GM19351 (cell line): ENCODE measurements around the gene KRT14.
"Not testable (repeated sequence)": the region's sequence is repeated elsewhere in the genome, so short reads cannot be mapped to it uniquely, and the experiment has no call there.

Experiments
- ATAC-seq: cut with Tn5 transposase; IDR thresholded peaks from one replicate; pipeline ENCODE4 v1.9.1; 2021; ENCODE audit warnings: mild to moderate bottlenecking, moderate library complexity; ENCODE audit not compliant: unreplicated experiment

Gene KRT14

DNA sequence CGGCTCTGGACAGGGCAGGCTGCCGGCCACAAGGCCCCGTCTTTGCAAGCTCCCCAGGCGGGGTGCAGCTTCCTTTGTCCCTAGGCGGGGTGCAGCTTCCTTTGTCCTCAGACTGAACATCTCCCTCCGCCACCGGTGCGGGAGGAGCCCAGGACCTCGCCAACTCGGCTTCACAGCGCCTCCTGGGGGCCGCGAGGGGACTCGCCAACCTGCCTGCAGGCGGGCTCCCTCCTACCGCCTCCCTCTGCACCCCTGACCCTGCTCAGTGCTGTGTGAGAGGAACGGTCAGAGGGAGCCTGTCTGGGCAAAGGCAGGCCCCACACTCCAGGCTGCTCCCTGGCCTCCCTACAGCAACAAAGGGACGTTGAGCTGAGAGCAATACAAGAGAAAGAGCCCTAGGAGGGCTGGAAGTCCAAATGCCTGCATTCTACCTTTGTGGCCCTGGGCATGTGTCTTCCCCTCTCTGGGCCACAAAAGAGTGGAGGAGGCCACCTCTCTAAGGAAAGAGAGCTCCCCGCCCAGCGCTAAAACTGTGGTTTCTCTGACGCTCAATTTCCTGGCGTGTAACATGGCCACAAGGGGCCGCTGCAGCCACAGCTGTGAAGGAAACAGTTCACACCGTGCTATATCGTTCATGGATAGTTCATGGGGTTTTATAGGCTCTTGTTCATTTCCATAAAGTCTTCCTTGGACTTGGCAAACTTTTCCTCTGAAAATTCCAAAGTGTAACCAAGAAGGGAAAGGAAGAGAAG is 37.7 kb downstream of the KRT14 start:
- ATAC-seq: peak; percentile 43

DNA sequence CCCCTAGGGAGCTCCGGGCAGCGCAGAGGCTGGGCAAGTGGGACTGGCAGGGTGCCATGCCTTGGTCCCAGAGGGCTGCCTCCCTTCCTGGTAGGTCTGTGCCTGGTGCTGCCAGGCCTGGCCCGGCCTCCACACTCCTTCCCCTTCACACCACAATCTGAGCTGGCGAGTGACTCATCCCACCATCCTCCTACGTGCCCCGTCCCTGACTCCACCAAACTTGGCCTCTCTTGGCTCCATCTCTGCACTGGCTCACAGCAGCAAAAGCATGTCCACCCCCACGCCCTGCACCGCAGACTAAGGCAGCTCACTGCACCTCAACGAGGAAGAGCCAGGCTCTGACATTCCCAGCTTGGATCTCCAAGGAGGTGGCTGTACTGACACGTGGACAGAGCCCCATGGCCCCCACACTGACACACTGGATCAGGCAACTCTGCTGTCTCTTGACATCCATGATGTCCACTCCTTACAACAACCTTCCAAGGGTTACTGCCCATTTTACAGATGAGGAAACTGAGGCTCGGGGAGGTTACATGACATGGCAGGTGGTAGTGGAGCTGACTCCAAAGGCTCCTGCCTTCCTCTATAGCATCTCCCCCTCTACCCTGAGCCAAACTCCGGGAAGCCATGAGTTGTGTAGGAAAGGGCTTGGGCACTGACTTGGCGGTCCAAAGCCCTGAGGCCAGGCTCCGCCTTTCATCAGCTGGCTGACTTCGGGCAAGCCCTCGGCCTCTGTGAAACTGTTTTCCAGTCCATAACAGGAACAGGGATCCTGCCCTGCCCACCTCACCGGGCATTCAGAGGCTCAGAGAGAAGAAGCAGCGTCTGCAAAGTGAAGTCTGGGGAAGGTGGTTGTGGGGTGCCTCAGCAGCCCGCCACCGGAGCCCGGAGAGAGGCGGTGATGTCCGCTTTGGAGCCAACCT is 38.5 kb downstream of the KRT14 start:
- ATAC-seq: no peak

DNA sequence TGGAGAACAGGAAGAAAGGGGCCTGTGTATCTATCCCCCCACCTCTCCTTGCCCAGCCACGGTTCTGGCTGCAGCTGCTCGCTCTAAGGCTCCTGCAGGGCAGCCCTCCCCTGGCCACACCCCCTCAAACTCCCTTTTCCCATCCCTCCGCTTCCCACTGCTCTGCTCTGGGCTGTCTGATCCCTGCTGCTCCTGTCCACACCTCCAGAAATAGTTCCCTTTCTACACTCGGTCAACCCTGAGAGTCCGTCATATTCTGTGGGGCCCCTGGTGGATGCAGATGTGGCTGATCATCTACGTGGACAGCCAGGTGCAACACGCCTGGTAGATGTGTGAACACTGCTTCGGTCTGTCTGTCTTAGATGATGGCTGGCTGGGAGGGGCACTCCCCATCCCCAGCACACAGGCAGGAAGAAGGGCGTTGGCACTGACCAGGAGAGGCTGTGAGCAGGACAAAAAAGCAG is 39.3 kb downstream of the KRT14 start:
- no peak for ATAC-seq

DNA sequence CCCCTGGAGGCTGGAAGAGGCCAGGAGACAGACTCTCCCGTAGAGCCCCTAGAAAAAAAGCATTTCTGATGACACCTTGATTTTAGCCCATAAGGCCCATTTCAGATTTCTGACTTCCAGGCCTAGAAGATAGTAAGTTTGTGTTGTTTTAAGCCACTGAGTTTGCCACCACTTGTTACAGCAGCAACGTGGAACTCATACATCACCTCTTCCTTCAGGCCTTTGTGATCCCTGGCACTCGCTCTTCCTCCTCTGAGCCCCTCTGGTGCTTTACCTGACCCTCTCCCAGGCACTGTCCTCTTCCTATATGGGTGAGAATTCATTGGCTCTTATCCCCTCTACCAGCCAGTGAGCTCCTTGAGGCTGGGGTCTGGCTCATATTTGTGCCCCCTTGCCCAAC is 39.9 kb downstream of the KRT14 start:
- ATAC-seq: no peak

DNA sequence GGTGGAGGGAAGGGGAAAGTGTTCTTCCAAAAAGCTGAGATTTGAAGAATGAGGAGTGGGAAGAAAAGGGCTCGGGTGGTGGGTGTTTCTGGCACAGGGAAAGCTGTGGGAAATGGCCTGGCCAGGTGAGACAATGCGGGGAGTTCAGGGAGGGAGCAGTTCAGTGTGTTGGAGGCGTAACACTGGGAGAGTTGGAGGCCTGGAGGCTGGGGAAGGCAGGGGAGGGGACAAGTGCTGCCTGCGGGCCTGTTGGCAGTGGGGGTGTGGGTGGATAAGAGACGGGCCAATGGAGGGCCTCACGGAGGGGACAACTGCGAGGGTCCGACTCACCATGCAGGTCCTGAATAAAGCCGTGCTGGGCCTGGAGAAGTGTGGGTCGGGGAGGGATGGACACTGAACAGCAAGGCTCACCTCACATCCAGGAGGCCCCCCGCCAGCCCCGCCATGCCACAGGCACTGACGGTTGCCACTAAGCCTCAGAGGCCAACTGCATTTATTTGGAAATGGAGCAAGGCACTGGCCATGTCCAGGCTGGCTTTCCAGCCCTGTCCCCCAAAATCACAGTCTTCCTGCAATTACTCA is 40.8 kb downstream of the KRT14 start:
- no peak for ATAC-seq

DNA sequence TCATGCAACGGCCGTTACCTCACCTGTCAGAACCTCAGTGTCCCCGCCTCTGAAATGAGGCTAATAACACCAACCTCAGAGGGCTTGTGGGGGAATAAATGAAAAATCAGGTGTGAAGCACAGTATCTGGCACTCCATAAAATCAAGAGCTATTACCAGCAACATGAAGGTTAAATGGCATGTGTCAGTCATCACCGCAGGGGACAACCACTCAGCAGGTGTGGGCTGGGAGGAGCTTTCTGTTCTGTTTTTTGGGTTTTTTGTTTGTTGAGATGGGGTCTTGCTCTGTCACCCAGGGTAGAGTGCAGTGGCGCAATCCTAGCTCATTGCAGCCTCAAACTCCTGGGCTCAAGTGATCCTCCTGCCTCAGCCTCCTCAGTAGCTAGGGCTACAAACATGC is 41.8 kb downstream of the KRT14 start:
- ATAC-seq: no peak

DNA sequence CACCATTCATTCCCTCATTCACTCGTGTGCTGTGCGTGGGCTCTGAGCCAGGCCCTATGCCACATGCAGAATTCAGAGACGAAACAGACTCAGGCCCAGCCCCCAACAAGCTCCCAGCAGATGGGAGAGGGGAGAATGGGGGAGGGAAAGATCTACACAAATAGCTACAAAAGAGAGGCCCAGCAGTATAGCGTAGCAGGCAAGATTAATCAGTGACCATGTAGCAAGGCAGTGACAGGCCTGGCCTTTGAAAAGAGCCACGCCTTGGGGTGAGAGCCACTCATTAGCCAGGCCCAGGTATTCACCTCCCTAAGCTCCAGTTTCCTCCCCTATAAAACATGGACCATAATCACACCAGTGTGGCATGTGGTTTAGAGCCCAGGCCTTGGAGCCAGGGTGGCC is 42.2 kb downstream of the KRT14 start:
- no peak for ATAC-seq

DNA sequence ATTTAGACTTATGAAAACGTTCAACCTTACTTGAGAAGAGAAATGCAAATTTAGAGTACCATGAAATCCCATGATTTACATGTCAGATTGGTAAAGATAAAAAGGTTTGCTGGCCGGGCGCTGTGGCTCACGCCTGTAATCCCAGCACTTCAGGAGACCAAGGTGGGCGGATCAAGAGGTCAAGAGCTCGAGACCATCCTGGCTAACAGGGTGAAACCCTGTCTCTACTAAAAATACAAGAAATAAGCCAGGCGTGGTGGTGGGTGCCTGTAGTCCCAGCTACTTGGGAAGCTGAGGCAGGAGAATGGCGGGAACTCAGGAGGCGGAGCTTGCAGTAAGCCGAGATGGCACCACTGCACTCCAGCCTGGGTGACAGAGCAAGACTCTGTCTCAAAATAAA is 43.9 kb downstream of the KRT14 start:
- ATAC-seq: not testable (repeated sequence)

DNA sequence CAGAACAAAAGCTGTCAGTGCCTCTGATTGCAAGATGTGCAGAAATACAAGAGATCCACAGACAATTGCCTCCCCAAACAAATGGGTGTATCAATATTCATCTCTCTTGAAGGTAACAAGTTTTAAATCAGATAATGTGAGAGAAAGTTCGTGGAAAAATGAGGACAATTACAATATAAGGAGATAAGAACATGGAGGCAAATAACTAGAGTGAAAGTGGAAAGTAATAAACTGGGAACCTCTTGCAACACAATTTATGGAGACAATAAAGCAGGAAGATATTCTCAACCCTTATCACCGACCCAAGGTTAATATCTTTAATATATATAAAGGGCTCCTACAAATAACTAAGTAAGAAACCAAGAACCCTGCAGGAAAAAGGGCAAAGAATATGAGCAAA is 44.3 kb downstream of the KRT14 start:
- ATAC-seq: no peak

DNA sequence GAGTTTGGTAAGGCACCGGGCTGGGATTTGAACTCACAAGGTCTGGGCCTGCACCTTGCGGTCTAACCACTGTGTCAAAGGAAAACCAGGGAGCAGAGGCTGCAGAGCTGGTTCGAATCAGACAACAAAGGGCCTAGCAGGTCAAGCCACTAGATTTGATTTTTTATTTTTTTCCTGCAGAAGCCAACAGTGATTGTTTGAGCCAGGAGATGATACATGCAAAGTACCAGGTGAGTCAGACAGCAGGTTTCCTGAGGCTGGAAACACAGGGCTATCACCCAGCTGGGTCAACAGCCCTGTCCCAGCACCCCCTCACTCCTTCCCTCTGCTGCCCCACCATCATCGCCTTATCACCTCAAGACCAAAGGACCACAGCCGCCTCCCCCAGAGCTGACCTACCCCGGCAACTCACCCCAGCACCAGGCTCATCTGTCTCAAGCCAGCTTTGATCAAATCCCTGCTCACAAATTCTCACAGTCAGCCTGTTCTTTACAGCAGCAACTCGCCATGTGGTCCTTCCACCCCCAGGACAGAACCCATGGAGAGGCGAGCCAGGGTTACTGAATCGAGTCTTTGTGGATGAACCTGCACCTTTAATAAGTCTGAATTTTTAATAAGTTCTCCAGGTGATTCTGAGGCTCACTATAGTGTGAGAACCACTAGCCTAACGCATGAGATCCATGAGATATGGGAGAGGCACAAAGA is 45.6 kb downstream of the KRT14 start:
- ATAC-seq: no peak

DNA sequence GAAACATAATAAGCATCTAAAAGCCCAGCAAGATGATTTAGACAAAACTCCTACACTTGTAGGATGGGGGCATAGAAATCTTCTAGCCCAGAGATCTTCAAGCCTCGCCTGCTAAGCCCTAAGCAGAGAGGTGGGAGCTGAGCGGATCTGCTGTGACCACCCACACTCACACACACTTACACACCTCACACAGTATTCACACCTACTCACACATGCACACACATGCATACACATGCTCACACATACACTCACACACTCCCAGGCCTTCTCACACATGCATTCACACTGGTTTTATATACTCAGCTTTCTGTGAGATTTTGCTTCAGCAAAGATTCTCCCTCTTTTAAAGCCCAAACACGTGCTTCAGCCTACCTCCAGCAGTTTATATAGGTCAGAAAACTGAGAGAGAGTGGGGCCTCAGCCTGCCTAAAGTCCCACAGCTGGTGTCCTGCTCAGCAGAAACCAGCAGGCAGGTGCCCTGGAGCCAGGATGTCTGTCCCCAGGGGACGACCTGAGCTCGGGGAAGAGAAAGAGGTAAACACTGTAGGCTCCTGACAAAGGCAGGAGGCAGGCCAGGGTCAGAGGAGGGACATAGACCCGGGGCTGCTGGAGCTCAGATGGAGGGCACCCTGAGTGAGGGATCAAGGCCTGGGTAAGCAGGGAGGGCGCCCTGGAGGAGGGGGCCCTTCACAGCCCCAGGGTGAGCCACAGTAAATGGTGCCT is 46.6 kb downstream of the KRT14 start:
- ATAC-seq: no peak

DNA sequence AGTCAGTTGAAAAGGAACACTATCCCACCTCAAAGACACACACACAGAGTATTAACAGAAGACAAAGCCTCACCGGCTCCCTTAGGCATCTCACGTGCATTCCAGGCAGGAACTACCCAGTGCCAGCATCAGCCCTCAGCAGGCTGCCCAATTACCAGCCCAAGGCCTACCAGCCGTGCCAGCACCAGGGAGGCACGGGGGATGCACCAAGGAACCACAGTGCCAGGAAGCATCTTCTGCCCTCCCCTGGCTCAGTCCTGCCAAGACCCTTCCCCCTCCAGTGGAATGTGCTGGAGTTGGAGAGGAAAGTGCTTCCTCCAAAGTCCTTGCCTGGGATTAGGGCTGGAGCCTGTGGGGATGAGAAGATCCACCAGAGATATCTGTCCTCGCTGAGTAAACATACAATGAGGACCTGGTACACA is 47.6 kb downstream of the KRT14 start:
- ATAC-seq: no peak

DNA sequence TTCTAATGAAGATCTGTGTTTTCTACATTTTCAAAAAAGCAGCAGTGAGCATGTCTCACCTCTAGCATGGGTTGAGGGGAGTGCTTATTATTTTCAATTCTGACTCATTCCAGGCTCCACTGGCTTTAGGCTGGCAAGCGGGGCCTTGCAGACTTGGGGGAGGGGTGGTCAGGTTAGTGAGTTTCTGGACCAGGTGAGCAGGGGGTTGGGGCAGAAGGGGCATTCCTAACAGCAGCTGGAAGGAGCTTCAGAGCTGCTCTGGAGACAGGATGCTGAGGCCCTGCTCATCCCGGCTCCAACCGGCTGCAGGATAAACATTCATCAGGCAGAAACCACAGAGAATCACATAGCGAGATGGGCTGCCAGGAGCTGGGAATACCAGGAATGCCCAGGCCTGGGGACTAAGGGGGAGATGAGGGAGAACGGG is 48.1 kb downstream of the KRT14 start:
- ATAC-seq: no peak

DNA sequence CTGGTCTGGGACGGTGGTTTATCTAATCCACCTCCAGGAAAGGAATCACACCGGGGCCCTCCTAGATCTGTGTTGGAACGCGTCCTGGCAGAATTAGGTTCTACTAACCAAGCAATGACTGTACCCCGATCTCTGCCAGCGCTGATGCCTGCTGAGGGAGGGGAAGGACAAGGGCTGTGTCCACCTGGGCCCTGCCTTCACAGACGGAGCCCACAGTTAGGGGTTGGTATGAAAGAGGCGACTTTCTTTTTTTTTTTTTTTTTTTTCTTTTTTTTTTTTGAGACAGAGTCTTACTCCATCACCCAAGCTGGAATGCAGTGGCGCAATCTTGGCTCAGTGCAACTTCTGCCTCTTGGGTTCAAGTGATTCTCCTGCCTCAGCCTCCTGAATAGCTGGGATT is 48.7 kb downstream of the KRT14 start:
- no peak for ATAC-seq

DNA sequence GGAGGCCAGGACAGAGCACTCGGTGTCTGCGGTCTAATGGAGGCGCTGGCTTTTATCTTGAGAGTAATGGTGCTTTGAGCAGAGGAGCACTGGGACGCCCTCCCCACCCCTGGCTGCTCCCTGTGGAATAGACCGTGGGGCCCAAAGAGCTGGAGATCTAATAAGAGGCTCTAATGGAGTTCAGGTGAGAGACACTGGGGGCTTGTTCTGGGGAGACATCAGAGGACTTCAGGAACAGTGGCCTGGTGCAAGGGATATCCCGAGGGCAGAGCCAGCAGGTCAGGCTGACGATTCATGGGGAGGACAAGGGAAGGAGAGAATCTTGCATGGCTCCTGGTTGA is 49.1 kb downstream of the KRT14 start:
- ATAC-seq: no peak

DNA sequence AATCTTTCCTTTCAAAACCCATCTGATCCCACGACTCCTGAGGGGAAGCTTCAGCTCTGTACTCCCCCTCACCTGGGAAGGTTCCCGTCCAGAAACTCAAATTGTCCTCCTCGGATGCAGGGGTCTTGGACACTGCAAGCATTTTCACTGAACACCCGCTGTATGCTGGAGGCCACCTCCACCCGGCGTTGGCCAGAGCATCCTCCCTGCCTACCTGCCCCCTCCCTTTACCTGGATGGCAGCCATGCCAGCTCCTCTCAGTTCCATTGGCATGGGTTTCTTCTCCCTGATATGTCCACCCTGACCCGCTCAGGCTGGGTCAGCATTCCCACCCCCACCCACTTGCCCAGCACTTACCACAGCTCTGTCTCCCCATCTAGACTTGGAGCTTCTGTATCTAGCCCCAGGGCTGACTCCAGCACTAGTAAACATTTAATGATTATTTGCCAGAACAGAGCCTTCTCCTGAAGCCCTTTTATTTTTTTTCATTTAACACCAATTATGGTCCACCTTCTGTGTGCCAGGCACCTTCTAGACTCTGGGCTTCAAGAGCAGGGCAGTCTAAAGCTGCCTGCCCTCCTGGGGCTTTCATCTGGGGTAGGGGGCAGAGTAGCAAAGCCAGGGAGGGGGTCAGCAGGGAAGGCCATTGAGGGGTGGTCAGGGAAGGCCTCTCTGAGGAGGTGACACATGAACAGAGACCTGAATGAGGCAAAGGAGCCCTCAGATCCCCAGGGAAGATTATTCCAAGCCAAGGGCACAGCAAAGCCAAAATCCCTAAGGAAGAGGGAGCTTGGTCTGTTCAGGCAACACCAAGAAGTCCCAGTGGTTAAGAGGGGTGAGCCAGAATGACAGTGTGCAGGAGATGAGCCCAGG is 49.7 kb downstream of the KRT14 start:
- no peak for ATAC-seq

DNA sequence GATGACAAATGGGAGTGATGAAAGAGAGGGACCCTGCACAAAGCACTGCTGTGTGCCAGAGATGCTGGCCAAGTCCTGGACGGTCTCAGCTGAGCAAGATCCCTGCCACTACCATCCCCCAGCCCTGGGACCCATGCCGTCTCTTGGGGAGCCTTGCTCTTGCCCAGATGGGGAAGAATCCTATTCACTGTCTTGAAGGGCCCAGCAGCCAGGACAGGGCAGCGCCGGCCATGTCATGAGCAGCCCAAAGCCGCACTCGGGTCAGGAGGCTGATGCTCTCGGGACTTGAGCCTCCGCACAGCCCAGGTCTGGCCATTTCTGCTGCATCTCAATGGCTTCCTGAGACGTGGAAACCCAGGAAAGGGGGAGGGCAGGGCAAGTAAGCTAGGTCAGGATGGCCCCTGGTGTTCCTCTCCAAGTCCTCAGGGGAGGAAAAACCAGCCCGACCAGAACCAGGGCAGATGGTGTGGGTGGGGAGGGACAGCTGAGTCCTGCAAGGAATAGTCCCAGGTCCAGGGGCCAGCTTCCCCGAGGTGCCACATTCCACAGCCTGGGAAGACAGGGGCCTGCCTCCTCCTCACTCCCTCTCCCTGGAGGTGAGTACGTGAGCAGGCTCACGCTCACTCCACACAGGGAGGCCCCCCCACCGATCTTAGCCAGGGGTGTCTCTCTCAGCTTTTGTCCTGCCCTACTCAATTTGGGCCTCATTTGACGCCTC is 50.8 kb downstream of the KRT14 start:
- ATAC-seq: no peak

DNA sequence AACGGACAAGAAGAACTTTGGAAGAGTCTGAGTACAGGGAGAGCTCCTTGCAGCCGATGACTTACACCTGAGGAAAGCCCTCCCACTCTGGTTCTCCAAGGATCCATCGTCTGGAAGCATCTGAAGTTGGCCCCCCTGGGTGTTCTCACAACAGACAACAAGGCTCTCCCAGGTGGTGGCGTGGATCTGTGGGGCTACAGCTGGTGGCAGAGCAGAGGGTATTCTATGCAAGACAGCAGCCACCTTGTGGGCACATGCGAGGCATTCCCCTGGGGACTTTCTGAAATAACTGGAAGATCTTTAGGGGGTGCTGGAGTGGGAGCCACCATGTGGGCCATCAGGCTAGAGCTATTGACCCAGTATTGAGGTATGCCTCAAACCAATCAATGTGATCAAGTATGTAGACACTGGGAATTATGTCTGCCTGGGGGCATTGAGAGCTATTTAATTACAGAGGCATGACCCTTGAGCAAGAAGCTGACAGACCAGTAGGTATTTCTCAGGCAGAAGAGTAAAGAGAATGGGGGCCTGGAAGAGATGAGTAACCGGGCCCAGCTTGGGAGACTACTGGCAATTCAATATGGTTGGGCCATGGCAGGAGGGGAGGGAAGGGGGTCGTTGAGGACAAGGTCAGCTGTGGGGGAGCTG is 51.7 kb downstream of the KRT14 start:
- ATAC-seq: no peak
